Measurements from ENCODE around the gene HSPA12B.

Gene HSPA12B

DNA sequence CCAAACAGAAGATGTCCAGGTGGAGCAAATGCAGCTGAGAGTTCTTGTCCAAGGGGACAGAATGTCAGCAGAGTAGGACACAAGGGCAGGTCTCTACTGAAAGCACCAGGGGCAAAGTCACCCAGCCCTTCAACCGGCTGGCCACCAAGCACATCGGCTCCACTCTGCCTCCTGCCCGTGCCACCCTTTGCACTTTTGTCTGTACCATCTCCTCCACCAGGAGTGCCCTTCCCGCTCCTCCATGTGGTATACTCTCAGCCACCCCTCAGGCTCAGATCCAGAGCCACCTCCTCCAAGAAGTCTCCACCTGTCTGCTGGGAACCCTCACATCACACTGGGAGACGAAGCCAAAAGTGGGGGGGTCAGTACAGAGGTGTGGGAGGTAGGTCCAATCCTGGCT, 4.1 kb upstream of the HSPA12B start:
- Histone ChIP-seq H3K27me3 (replicated peaks; ENCODE audit: control insufficient read depth, insufficient read depth, low read length) (peaks cover 3% of the 10 kb centered on the region), H3K4me3 (replicated peaks; ENCODE audit: low read depth, low read length) (no peak overlapping the region), H3K36me3 (ENCODE audit: control insufficient read depth, insufficient read depth, low read length) (no peaks in the 10 kb centered on the region)
- TF ChIP-seq, protein P1, sequence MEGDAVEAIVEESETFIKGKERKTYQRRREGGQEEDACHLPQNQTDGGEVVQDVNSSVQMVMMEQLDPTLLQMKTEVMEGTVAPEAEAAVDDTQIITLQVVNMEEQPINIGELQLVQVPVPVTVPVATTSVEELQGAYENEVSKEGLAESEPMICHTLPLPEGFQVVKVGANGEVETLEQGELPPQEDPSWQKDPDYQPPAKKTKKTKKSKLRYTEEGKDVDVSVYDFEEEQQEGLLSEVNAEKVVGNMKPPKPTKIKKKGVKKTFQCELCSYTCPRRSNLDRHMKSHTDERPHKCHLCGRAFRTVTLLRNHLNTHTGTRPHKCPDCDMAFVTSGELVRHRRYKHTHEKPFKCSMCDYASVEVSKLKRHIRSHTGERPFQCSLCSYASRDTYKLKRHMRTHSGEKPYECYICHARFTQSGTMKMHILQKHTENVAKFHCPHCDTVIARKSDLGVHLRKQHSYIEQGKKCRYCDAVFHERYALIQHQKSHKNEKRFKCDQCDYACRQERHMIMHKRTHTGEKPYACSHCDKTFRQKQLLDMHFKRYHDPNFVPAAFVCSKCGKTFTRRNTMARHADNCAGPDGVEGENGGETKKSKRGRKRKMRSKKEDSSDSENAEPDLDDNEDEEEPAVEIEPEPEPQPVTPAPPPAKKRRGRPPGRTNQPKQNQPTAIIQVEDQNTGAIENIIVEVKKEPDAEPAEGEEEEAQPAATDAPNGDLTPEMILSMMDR (IDR thresholded peaks at IDR 0.05; ENCODE audit: insufficient read depth, low read length, poor library complexity, severe bottlenecking) = no peak
- no peak for DNase-seq (ENCODE audit: extremely low read depth, insufficient read length)

DNA sequence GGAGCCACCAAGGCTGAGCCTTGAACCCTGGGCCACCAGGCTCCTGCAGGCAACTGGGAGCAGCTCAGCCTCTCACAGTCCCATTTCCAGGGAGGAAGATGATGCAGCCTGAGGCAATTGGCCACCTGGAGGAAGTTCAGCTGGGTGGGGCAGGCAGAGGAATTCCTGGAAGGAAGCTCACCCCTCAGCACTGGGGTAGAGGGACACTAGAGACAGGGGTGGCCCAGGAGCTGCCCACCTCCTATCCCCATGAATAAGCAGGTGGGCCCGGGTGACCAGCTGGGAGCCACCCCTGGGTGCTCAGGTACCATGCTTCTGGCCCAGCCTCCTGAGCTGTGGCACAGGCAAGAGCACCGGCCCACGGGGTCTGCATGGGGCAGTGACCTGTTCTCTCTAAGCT, 3.6 kb upstream of the HSPA12B start:
- DNase-seq (ENCODE audit: extremely low read depth, insufficient read length) = no peak
- Histone ChIP-seq H3K4me3 (replicated peaks; ENCODE audit: low read depth, low read length) (no peak overlapping the region), H3K27me3 (replicated peaks; ENCODE audit: control insufficient read depth, insufficient read depth, low read length) (peaks cover 3% of the 10 kb centered on the region), H3K36me3 (ENCODE audit: control insufficient read depth, insufficient read depth, low read length) (no peaks in the 10 kb centered on the region)
- TF ChIP-seq, protein P1 (IDR thresholded peaks at IDR 0.05; ENCODE audit: insufficient read depth, low read length, poor library complexity, severe bottlenecking) = no peak

DNA sequence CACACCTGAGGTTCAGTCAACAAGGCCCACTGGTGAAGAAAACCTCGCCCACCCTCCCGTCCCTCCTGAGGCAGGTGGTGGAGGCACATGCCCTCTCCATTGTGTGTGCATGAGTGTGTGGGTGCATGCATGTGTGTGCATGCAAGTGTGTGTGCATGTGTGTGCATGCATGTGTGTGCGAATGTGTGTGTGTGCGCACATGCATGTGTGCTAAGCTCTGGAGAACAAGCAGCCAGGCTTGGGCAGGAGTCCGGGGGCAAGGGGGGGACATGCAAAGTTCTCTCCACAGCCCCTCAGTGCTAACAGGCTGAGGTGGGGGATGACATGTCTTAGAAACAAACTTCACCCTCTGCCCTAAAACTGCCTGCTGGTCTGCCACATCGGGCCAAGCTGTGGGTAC, 3.1 kb upstream of the HSPA12B start:
- Histone ChIP-seq H3K27me3 (replicated peaks; ENCODE audit: control insufficient read depth, insufficient read depth, low read length) (peaks cover 3% of the 10 kb centered on the region), H3K36me3 (ENCODE audit: control insufficient read depth, insufficient read depth, low read length) (no peaks in the 10 kb centered on the region), H3K4me3 (replicated peaks; ENCODE audit: low read depth, low read length) (no peak overlapping the region)
- DNase-seq (ENCODE audit: extremely low read depth, insufficient read length) = no peak
- TF ChIP-seq, protein P1 (IDR thresholded peaks at IDR 0.05; ENCODE audit: insufficient read depth, low read length, poor library complexity, severe bottlenecking) = no peak

DNA sequence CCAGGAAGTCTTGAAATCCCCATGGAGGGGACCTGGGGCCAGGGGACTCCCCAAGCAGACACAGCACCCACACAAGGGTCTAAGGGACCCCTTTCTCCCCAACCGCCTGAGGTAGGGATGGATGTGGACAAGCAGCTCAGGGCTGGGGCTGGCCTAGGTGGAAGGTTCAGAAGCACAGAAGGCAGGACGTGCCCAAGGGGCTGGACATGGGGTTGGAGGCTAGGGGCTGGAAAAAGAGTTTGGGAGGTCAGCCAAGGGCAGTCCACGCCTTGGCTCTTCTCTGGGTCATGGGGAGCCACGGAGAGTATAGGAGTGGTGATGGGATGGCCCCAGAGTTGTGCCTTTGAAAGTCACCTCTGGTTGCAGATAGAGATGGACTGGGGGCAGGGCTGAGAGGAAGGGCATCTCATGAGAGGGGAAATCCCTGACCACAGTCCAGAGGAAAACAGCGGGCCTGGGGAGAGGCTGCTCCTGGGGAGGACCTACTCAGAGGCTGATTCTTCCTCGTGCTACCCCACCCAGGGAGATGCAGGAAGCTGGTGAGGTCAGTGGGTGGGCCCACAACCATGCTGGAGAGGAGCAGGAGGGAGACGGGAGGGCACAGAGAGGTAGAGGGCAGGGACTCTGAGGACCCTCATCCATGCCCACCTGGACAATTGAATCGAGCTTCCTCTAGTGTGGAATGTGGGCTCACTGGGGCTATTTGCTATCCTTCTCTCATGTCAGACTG, 2.5 kb upstream of the HSPA12B start:
- Histone ChIP-seq H3K36me3 (ENCODE audit: control insufficient read depth, insufficient read depth, low read length) (no peaks in the 10 kb centered on the region), H3K4me3 (replicated peaks; ENCODE audit: low read depth, low read length) (no peak overlapping the region), H3K27me3 (replicated peaks; ENCODE audit: control insufficient read depth, insufficient read depth, low read length) (peaks cover 3% of the 10 kb centered on the region)
- TF ChIP-seq, protein P1 (IDR thresholded peaks at IDR 0.05; ENCODE audit: insufficient read depth, low read length, poor library complexity, severe bottlenecking) = no peak
- DNase-seq (ENCODE audit: extremely low read depth, insufficient read length) = no peak

DNA sequence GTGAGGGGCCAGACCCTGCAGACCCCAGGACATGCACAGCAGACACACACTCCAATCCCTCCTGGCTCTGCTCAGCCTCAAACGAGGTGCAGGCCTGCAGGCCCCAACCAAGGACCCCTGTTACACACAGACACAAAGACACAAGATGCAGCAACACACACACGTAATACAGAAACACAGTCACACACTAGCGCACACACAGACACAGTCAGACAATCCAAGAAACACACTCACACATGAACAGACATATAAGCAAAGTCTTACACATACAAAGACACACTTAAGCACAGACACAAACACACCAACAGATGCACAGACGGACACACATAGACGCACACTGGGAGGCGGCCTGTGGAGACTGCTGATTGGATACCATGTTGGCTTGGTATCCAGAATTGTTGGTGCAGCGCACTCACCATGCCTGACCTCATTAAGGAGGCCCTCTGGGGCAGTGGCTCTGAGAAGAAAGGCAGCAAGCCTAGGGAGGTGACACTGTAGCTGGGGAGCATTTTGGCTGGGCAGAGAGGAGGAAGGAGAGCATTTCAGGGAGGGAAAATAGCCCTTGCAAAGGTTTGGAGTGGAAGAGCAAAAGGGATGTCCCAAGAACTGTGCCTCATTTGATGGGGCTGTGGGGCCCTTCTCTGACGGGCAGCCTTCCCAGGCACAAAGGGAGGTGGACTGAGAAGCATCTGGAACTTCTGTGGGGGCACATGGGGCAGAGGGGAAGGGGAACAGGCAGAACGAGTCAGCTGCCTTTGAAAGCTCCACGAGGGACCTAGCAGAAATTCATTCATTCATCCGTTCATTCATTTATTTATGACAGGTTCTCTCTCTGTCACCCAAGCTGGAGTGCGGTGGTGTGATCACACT, 1.4 kb upstream of the HSPA12B start:
- Histone ChIP-seq H3K27me3 (replicated peaks; ENCODE audit: control insufficient read depth, insufficient read depth, low read length) (peaks cover 3% of the 10 kb centered on the region), H3K4me3 (replicated peaks; ENCODE audit: low read depth, low read length) (no peak overlapping the region), H3K36me3 (ENCODE audit: control insufficient read depth, insufficient read depth, low read length) (no peaks in the 10 kb centered on the region)
- DNase-seq (ENCODE audit: extremely low read depth, insufficient read length) = no peak
- TF ChIP-seq, protein P1 (IDR thresholded peaks at IDR 0.05; ENCODE audit: insufficient read depth, low read length, poor library complexity, severe bottlenecking) = no peak
